Stimulated activated effector memory CD8-positive, alpha-beta T cell treated with anti-CD3 and anti-CD28 coated beads, Interleukin-12 subunit alpha, Interleukin-12 subunit beta, amount 100 ng/mL, for 72 hours (primary cell): Measurements from ENCODE around the gene SMAP2.
A peak's percentile ranks its signal among the peaks of the same experiment; 100 is the strongest.
"Not testable (repeated sequence)": the region's sequence is repeated elsewhere in the genome, so short reads cannot be mapped to it uniquely, and the experiment has no call there.

Experiments used
- ATAC-seq: fragments of 150-1000 bp; cut with Tn5 transposase; 2 replicates; pipeline ENCODE4 v1.10.0; 2021
- DNase-seq, 2 donors: peaks; one replicate each; pipeline ENCODE4 v3.0.0; 2021 to 2022; ENCODE audit warnings: low spot score in 2 of 2
- H3K27ac Mint-ChIP-seq: one replicate; pipeline ENCODE4 v1.8.0; 2022; ENCODE audit warnings: mild to moderate bottlenecking, mixed read lengths
- H3K36me3 Mint-ChIP-seq: one replicate; pipeline ENCODE4 v1.8.0; 2022; ENCODE audit warnings: mild to moderate bottlenecking, mixed read lengths
- H3K4me1 Mint-ChIP-seq: one replicate; pipeline ENCODE4 v1.8.0; 2022; ENCODE audit warnings: mixed read lengths
- H3K4me3 Mint-ChIP-seq: one replicate; pipeline ENCODE4 v1.8.0; 2022; ENCODE audit warnings: mild to moderate bottlenecking, mixed read lengths
- H3K9me3 Mint-ChIP-seq: one replicate; pipeline ENCODE4 v1.8.0; 2022; ENCODE audit warnings: mixed read lengths

Gene SMAP2

GRCh38 chr1:40373323-40374283 is at the start of gene SMAP2:
Gene SMAP2 (plus strand): TSS chr1:40373727. CDS start chr1:40374121, 394 bp downstream.
- DNase-seq, result peak; percentile 94 to 96
- peaks cover 39% of the 10 kb centered on the region for H3K4me1 Mint-ChIP-seq
- peak; percentile 88 for ATAC-seq
- H3K9me3 Mint-ChIP-seq, result no peaks in the 10 kb centered on the region
- H3K4me3 Mint-ChIP-seq, result peak within 1 kb of the TSS; percentile 84
- peak within 1 kb of the TSS; percentile 93 for H3K27ac Mint-ChIP-seq
- H3K36me3 Mint-ChIP-seq, result peaks cover 57% of the 10 kb centered on the region

- not testable (repeated sequence) for DNase-seq, H3K9me3 Mint-ChIP-seq, ATAC-seq, H3K27ac Mint-ChIP-seq, H3K4me1 Mint-ChIP-seq, H3K36me3 Mint-ChIP-seq, H3K4me3 Mint-ChIP-seq
These were observed 42.1 kb upstream of the SMAP2 start for GRCh38 chr1:40331403-40331802.

GRCh38 chr1:40332695-40333094 is 40.8 kb upstream of the SMAP2 start:
- H3K27ac Mint-ChIP-seq, result no peak overlapping the region
- no peak overlapping the region for H3K4me3 Mint-ChIP-seq
- H3K4me1 Mint-ChIP-seq, result no peaks in the 10 kb centered on the region
- DNase-seq (no peak), ATAC-seq (no peak)
- H3K36me3 Mint-ChIP-seq, result no peaks in the 10 kb centered on the region
- no peaks in the 10 kb centered on the region for H3K9me3 Mint-ChIP-seq

GRCh38 chr1:40337443-40337842 is 36.1 kb upstream of the SMAP2 start:
- ATAC-seq (no peak), DNase-seq (no peak)
- H3K36me3 Mint-ChIP-seq, result peaks cover 4% of the 10 kb centered on the region
- peaks cover 36% of the 10 kb centered on the region for H3K4me1 Mint-ChIP-seq
- H3K9me3 Mint-ChIP-seq, result no peaks in the 10 kb centered on the region
- H3K27ac Mint-ChIP-seq, result no peak overlapping the region
- H3K4me3 Mint-ChIP-seq, result no peak overlapping the region

GRCh38 chr1:40338745-40339419 is 34.6 kb upstream of the SMAP2 start:
- Mint-ChIP-seq H3K36me3 (peaks cover 6% of the 10 kb centered on the region), H3K4me1 (peaks cover 44% of the 10 kb centered on the region), H3K9me3 (no peaks in the 10 kb centered on the region), H3K4me3 (peak overlapping the region; percentile 42), H3K27ac (peak overlapping the region; percentile 9)
- ATAC-seq (peak; percentile 89), DNase-seq (peak; percentile 92 to 96)

GRCh38 chr1:40339420-40340323 is 33.9 kb upstream of the SMAP2 start:
- Mint-ChIP-seq H3K4me3 (no peak overlapping the region), H3K27ac (no peak overlapping the region), H3K4me1 (peaks cover 52% of the 10 kb centered on the region), H3K9me3 (no peaks in the 10 kb centered on the region), H3K36me3 (peaks cover 6% of the 10 kb centered on the region)
- DNase-seq (no peak), ATAC-seq (no peak)

- Mint-ChIP-seq H3K27ac (peak overlapping the region; percentile 91), H3K9me3 (no peaks in the 10 kb centered on the region), H3K4me1 (peaks cover 54% of the 10 kb centered on the region), H3K36me3 (peaks cover 6% of the 10 kb centered on the region), H3K4me3 (peak overlapping the region; percentile 58)
- DNase-seq (peak in 1 of 2 donors; percentile 60), ATAC-seq (peak; percentile 60)
These were observed 31.8 kb upstream of the SMAP2 start for GRCh38 chr1:40341491-40342380.

GRCh38 chr1:40342381-40342717 is 31.2 kb upstream of the SMAP2 start:
- Mint-ChIP-seq H3K4me3 (peak overlapping the region; percentile 58), H3K27ac (peak overlapping the region; percentile 91), H3K4me1 (peaks cover 54% of the 10 kb centered on the region)
- not testable (repeated sequence) for H3K9me3 Mint-ChIP-seq, H3K36me3 Mint-ChIP-seq
- DNase-seq (peak in 1 of 2 donors; percentile 61), ATAC-seq (peak; percentile 12)

- Mint-ChIP-seq H3K4me3 (peak overlapping the region; percentile 18), H3K9me3 (no peaks in the 10 kb centered on the region), H3K36me3 (peaks cover 6% of the 10 kb centered on the region), H3K27ac (peak overlapping the region; percentile 12), H3K4me1 (peaks cover 41% of the 10 kb centered on the region)
- ATAC-seq (peak; percentile 49), DNase-seq (no peak)
These were observed 28.9 kb upstream of the SMAP2 start for GRCh38 chr1:40344597-40344996.

- H3K4me1 Mint-ChIP-seq, result no peaks in the 10 kb centered on the region
- H3K27ac Mint-ChIP-seq, result no peak overlapping the region
- no peaks in the 10 kb centered on the region for H3K9me3 Mint-ChIP-seq
- H3K4me3 Mint-ChIP-seq, result no peak overlapping the region
- H3K36me3 Mint-ChIP-seq, result no peaks in the 10 kb centered on the region
- ATAC-seq (no peak), DNase-seq (no peak)
These were observed 23.1 kb upstream of the SMAP2 start for GRCh38 chr1:40350391-40350790.

- Mint-ChIP-seq H3K4me1 (no peaks in the 10 kb centered on the region), H3K9me3 (no peaks in the 10 kb centered on the region), H3K27ac (peak overlapping the region; percentile 13), H3K36me3 (no peaks in the 10 kb centered on the region), H3K4me3 (no peak overlapping the region)
- no peak for DNase-seq
- no peak for ATAC-seq
These were observed 22.4 kb upstream of the SMAP2 start for GRCh38 chr1:40351124-40351523.

- DNase-seq (no peak), ATAC-seq (no peak)
- Mint-ChIP-seq H3K4me1 (no peaks in the 10 kb centered on the region), H3K36me3 (no peaks in the 10 kb centered on the region), H3K27ac (no peak overlapping the region), H3K4me3 (no peak overlapping the region), H3K9me3 (no peaks in the 10 kb centered on the region)
These were observed 21.4 kb upstream of the SMAP2 start for GRCh38 chr1:40352126-40352525.

GRCh38 chr1:40353082-40353481 is 20.4 kb upstream of the SMAP2 start:
- no peak for ATAC-seq
- Mint-ChIP-seq H3K9me3 (no peaks in the 10 kb centered on the region), H3K36me3 (no peaks in the 10 kb centered on the region), H3K27ac (peak overlapping the region; percentile 20), H3K4me3 (no peak overlapping the region), H3K4me1 (no peaks in the 10 kb centered on the region)
- DNase-seq, result no peak

- no peak overlapping the region for H3K27ac Mint-ChIP-seq
- peaks cover 6% of the 10 kb centered on the region for H3K9me3 Mint-ChIP-seq
- H3K4me1 Mint-ChIP-seq, result no peaks in the 10 kb centered on the region
- H3K4me3 Mint-ChIP-seq, result no peak overlapping the region
- DNase-seq (no peak), ATAC-seq (no peak)
- peaks cover 6% of the 10 kb centered on the region for H3K36me3 Mint-ChIP-seq
These were observed 15.9 kb upstream of the SMAP2 start for GRCh38 chr1:40357625-40358024.
